Breast epithelium (tissue), 3 donors: Measurements from ENCODE around the gene NPTX2.

ENCODE experiments used
- CTCF ChIP-seq, 3 donors: fragments of 450-650 bp; IDR thresholded peaks; one replicate each; pipeline ENCODE4 v1.5.1; 2016 to 2017; ENCODE audit warnings: antibody characterized with exemption in 3 of 3, mild to moderate bottlenecking in 3 of 3, moderate library complexity in 3 of 3
- POLR2A ChIP-seq: fragments of 450-650 bp; IDR thresholded peaks from one replicate; pipeline ENCODE4 v1.6.1; 2016; ENCODE audit warnings: antibody characterized with exemption, mild to moderate bottlenecking, moderate library complexity

GRCh38 chr7:98662289-98662688 is 45.2 kb downstream of the NPTX2 start:
- TF ChIP-seq CTCF (IDR thresholded peaks at IDR 0.05), result no peak
- no peak for TF ChIP-seq POLR2A
